HG03103 (cell line): ENCODE data around the gene PSMB1.

Experiments
- ATAC-seq: cut with Tn5 transposase; IDR thresholded peaks from one replicate; pipeline ENCODE4 v1.9.1; 2021; ENCODE audit warnings: low read depth; ENCODE audit not compliant: unreplicated experiment

Gene PSMB1

DNA sequence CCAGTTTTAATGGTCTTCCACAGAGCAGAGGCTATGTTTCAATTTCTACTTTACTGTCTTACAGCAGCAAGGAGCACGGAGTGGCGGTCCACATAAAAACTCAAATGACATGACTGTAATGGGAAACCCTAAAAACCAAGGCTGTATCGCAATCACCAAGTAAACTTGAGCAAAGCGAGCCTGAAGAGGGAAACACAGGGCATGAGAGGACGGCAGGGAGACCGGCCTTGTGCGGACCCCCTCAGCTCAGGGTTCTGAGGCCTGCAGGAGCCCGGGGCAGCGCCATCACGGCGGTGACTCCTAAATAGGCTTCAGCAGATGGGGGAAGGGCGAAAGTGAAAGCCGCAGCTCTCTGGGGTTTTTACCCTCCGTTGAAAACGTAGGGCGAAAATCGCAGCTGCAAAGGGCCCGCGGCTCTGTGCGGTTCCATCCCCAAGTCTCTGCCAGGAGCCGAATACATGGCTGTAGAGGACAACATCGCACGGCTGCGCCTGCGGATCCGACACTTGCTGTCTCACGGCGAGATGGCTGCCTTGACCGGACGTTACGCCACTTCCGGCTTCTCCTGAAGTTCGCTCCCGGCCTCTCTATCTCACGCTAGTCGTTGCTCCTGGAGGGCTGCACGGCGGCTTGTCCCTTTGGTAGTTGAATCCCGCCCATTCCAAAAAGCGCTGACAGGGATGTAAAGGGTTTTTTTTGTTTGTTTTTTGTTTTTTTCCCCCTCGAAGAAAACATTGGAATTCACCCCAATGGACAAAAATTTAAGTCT, at the start of gene PSMB1:
TSS of gene PSMB1 (minus strand) at position 543 of the 769 bp plus-strand sequence. CDS start at position 478, 65 bp downstream.
- peak; percentile 51 for ATAC-seq

- no peak for ATAC-seq
These were observed 44.2 kb upstream of the PSMB1 start for GRCh38 chr6:170597278-170597677.

- ATAC-seq = no peak
These were observed 43.3 kb upstream of the PSMB1 start for GRCh38 chr6:170596426-170596825.

DNA sequence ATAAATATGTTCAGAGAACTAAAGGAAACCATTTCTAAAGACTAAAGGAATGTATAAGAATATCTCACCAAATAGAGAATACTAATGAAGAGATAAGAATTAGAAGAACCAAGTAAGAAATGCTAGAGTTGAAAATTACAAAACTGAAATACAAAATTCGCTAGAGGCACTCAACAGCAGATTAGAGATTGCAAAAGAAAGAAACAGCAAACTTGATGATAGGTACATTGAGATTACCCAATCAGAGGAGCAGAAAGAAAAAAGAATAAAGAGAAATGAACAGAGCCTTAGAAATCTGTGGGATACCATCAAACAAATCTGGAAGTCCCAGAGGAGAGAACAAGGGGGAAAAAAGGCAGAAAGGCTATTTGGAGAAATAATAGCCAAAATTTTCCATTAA, 37.6 kb upstream of the PSMB1 start:
- ATAC-seq = no peak

DNA sequence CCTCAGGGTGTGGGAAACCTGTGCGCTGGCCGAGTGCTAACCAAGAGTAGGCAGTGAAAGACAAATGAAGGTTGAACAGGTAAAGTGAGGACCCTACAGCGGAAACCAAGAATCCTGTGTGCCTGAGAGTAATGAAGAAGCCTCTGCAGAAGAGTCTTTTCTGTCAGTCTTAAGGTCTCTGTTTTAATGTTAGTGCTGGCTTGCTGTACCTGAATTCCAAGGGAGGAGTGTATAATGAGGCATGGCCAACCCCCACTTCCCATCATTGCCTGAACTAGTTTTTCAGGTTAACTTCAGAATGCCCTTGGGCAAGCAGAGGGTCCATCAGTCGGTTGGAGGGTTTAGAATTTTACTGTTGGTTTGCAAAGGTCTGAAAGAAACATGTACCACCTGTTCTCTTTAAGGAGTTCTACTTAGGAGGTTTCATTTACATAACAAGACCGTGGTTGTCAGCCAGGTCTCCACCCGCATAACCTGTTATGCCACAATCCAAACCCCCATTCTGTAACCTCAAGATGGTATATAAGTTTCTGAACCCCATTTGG, 31.9 kb upstream of the PSMB1 start:
- ATAC-seq = peak; percentile 27

DNA sequence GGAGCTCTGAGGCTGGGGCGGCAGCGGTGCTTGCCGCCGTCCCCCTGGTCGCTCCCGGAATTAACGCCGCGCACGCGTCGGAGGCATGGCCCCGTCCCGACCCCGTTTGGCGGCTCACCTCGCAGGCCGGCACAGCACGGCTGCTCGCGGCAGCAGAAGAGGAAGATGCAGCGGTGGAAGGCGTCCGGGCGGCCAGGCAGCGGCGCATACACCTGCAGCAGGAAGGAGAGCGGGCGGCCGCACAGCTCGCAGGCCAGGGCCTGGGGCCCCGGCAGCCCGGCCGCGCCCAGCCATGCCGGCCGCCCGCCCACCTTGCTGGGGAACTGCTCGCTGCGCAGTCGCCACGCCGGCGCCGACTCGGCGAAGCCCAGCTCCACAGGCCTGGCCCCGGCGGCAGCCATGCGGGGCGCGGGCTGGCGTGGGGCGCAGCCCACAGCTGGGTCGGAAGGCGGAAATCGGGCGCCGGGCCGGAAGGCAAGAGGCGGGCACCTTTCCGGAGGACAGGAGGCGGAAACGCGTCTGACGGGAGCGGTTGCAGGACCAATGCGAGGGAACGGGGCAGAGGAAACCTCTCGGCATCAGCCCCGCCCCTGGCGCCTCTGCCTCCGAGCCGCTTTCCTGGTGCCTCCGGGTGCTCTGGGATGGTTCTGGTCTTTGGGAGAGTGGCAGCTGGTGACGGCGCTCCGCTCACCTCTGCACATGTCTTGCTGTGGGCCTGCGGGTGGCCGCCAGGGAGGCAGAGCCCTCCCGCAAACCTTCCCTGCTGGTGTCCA, 31.3 kb upstream of the PSMB1 start, which contains the start of gene PDCD2:
TSS of gene PDCD2 (minus strand) at position 457 of the 773 bp plus-strand sequence. CDS start at position 401, 56 bp downstream.
- peak; percentile 96 for ATAC-seq

GRCh38 chr6:170583756-170584180, 30.7 kb upstream of the PSMB1 start:
- ATAC-seq = no peak

- ATAC-seq = no peak
These were observed 25.8 kb upstream of the PSMB1 start for GRCh38 chr6:170578909-170579308.

GRCh38 chr6:170575250-170575649, 22.1 kb upstream of the PSMB1 start:
- no peak for ATAC-seq

DNA sequence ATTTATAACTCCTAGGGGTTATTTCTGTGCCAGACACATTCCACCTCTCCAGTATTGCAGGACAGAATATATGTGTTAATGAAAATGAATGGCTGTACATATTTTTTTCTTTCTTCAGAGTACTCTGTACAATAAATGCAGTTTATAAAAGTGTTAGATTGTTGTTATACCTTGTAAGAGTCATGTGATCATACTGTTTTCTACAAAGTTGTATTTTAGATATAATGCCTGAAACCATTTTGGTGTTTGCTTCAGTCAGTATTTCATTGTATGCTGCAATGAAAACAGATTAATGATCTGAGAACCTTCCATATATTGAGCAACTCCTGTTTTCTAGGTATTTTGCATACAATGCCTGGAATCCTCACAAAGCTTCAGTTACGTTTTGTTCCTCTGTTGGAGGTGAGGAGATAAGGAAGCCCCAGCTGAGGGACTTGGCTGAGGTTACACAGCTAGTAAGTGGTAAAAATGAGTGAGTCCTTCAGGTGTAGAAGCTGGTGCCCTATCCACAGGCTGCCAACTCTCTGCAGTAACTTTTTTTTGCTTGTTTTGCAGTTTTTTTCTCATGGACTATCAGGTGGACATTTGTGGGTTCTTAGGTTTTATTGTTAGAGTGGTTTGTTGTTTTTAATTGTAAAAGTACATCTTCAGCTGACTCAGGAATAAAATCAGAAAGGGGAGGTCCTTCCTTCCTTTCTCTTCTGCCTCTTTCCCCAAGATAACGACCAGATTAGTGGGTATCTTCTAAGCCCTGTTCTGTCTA, 19.8 kb upstream of the PSMB1 start:
- ATAC-seq = no peak

- ATAC-seq = no peak
These were observed 11.9 kb upstream of the PSMB1 start for GRCh38 chr6:170564936-170565530.

- no peak for ATAC-seq
These were observed 8.4 kb upstream of the PSMB1 start for GRCh38 chr6:170561555-170561954.

GRCh38 chr6:170555305-170555704, 2.2 kb upstream of the PSMB1 start:
- ATAC-seq = no peak

GRCh38 chr6:170554796-170555137, 1.7 kb upstream of the PSMB1 start:
- ATAC-seq = no peak

- ATAC-seq = peak; percentile 96
These were observed 1.1 kb upstream of the PSMB1 start, which contains the start of gene TBP for GRCh38 chr6:170554013-170554795. Gene TBP, plus strand, starts transcription at chr6:170554369. Its CDS starts 2,661 bp downstream, at chr6:170557030.

DNA sequence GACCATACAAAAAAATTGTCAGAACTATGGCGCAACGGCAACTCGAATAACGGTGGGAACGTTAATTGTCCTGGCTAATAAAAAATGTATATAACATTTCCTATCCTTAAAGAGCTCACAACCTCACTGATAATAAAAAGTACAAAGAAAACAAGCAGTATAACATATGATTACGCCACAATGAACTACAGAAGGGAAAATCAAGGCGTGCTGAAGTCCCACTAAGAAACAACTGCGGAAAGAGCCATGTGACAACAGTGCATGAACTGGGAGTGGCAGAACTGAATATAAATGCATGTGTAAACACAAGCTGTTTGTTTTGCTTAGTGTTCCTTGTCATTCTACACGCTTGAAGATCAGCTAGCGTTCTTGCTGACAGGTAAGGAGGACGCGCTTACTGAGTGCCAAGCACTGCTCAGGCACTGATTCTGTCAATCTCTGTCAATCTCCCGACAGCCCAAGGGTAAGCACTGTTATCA, 466 bp upstream of the PSMB1 start:
- ATAC-seq = peak; percentile 22

GRCh38 chr6:170545405-170545804, 7.7 kb downstream of the PSMB1 start:
- no peak for ATAC-seq

GRCh38 chr6:170542031-170542719, 10.9 kb downstream of the PSMB1 start:
- no peak for ATAC-seq

- no peak for ATAC-seq
These were observed 15.8 kb downstream of the PSMB1 start for GRCh38 chr6:170537329-170537728.
